ENCODE data around the gene TBC1D22B.
A peak's percentile ranks its signal among the peaks of the same experiment; 100 is the strongest.

The TBC1D22B gene

GRCh38 chr6:37357288-37357687, 99.7 kb downstream of the TBC1D22B start:
- DNase-seq (ENCODE audit: low read depth): no peak

- no peak for DNase-seq (ENCODE audit: low read depth)
Observed at GRCh38 chr6:37357860-37358259, 100.3 kb downstream of the TBC1D22B start.

- no peak for DNase-seq (ENCODE audit: low read depth)
Observed at GRCh38 chr6:37359039-37359438, 101.5 kb downstream of the TBC1D22B start.

- no peak for DNase-seq (ENCODE audit: low read depth)
Observed at GRCh38 chr6:37362101-37362828, 104.7 kb downstream of the TBC1D22B start.

- DNase-seq (ENCODE audit: low read depth): no peak
Observed at GRCh38 chr6:37365791-37366190, 108.2 kb downstream of the TBC1D22B start.

- no peak for DNase-seq (ENCODE audit: low read depth)
Observed at GRCh38 chr6:37366910-37367309, 109.3 kb downstream of the TBC1D22B start.

- DNase-seq (ENCODE audit: low read depth): no peak
Observed at GRCh38 chr6:37368961-37369320, 111.4 kb downstream of the TBC1D22B start.

GRCh38 chr6:37369321-37370201, 112.0 kb downstream of the TBC1D22B start:
- DNase-seq (ENCODE audit: low read depth): peak; percentile 32

GRCh38 chr6:37371154-37372083, 113.8 kb downstream of the TBC1D22B start:
- DNase-seq (ENCODE audit: low read depth): no peak

GRCh38 chr6:37372116-37372515, 114.5 kb downstream of the TBC1D22B start:
- no peak for DNase-seq (ENCODE audit: low read depth)

- no peak for DNase-seq (ENCODE audit: low read depth)
Observed at GRCh38 chr6:37373822-37374471, 116.4 kb downstream of the TBC1D22B start.

- DNase-seq (ENCODE audit: low read depth): no peak
Observed at GRCh38 chr6:37375376-37375775, 117.8 kb downstream of the TBC1D22B start.

- DNase-seq (ENCODE audit: low read depth): no peak
Observed at GRCh38 chr6:37376078-37376743, 118.6 kb downstream of the TBC1D22B start.

GRCh38 chr6:37381579-37381978, 124.0 kb downstream of the TBC1D22B start:
- DNase-seq (ENCODE audit: low read depth): no peak

Data from non-pigmented ciliary epithelial cell (primary cell).